Measurements from ENCODE around the gene ANKRD13A. TPM values are rescaled to one million over a fixed set of nuclear protein-coding genes. Genes with fewer than 3 reads are reported as not detected.
"Not testable (repeated sequence)": the region's sequence is repeated elsewhere in the genome, so short reads cannot be mapped to it uniquely, and the experiment has no call there.

ANKRD13A gene
- polyA plus RNA-seq, 1 of the 3 experiments (the other 2 are of a cell fraction): 42.8 TPM

DNA sequence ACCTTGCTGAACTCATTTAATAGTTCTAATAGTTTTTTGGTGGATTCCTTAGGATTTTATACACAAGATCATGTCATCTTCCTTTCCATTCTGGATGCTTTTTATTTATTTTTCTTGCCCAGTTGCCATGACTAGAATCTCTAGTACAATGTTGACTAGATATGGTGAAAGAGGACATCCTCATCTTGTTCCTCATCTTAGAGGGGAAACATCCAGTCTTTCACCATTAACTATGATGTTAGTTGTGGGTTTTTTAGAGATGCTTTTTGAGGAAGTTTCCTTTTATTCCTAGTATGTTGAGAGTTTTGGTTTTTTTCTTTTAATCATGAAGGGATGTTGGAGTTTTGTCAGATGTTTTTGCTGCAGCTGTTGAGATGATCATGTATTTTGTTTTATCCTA lies 8.7 kb downstream of the ANKRD13A start (continued):
- no peak for TF ChIP-seq POLR2AphosphoS5 (IDR thresholded peaks at IDR 0.05; ENCODE audit: low read depth, low read length)
- TF ChIP-seq CHD2 (IDR thresholded peaks at IDR 0.05; ENCODE audit: low read length, partially characterized antibody): no peak
- TF ChIP-seq, protein P1, sequence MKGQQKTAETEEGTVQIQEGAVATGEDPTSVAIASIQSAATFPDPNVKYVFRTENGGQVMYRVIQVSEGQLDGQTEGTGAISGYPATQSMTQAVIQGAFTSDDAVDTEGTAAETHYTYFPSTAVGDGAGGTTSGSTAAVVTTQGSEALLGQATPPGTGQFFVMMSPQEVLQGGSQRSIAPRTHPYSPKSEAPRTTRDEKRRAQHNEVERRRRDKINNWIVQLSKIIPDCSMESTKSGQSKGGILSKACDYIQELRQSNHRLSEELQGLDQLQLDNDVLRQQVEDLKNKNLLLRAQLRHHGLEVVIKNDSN (IDR thresholded peaks at IDR 0.05; ENCODE audit: borderline replicate concordance, low read depth): no peak
- TF ChIP-seq RAD21 (IDR thresholded peaks at IDR 0.05; ENCODE audit: low read length): no peak
- TF ChIP-seq NRF1 (IDR thresholded peaks at IDR 0.05; ENCODE audit: low read depth, low read length): no peak

DNA sequence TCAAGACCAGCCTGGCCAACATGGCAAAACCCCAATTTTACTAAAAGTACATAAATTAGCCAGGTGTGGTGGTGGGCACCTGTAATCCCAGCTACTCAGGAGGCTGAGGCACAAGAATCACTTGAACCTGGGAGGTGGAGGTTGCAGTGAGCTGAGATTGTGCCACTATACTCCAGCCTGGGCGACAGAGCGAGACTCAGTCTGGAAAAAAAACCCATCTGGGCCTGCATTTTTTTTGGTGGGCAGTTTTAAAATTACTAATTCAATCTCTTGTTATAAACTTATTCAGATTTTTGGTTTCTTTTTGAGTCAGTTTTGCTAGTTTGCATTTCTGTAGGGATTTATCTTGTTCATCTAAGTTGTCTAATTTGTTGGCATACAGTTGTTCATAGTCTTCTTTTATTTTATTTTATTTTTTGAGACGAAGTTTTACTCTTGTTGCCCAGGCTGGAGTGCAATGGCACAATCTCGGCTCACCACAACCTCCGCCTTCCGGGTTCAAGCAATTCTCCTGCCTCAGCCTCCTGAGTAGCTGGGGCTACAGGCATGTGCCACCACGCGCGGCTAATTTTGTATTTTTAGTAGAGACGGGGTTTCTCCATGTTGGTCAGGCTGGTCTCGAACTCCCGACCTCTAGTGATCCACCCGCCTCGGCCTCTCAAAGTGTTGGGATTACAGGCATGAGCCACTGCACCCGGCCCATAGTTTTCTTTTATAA lies 9.6 kb downstream of the ANKRD13A start:
- H4K20me1 ChIP-seq (ENCODE audit: insufficient read depth); H3K4me2 ChIP-seq; H3K27me3 ChIP-seq (ENCODE audit: insufficient read depth); H3F3A ChIP-seq (replicated peaks; ENCODE audit: insufficient read depth); CTCF ChIA-PET; H2AFZ ChIP-seq (ENCODE audit: low read depth); POLR2A ChIA-PET; DNase-seq; H3K9ac ChIP-seq; H3K4me3 ChIP-seq (ENCODE audit: low read depth in 2 of 2, low read length in 1 of 2); H3K27ac ChIP-seq (ENCODE audit: low read depth in 2 of 2, low read length in 1 of 2); H3K9me3 ChIP-seq; H3K4me1 ChIP-seq (ENCODE audit: control insufficient read depth in 1 of 2, insufficient read depth in 2 of 2, low read depth in 1 of 2, low read length in 1 of 2); H3K9me2 ChIP-seq: not testable (repeated sequence)
- 96% methylated on average over 15 of the region's 15 CpGs for WGBS (ENCODE audit: low lambda C conversion rate)
- Histone ChIP-seq H3K36me3 (replicated peaks in 1 of 2; ENCODE audit: control insufficient read depth in 1 of 2, insufficient read depth in 2 of 2, low read length in 1 of 2) (peaks cover 9 to 15% of the 10 kb centered on the region in 2 experiments), H3K79me2 (ENCODE audit: insufficient read depth) (peaks cover 86% of the 10 kb centered on the region)

GRCh38 chr12:110010853-110011723 lies 11.9 kb downstream of the ANKRD13A start:
- Histone ChIP-seq H3K27me3 (ENCODE audit: insufficient read depth) (no peaks in the 10 kb centered on the region), H3K36me3 (replicated peaks in 1 of 2; ENCODE audit: control insufficient read depth in 1 of 2, insufficient read depth in 2 of 2, low read length in 1 of 2) (peaks cover 9 to 22% of the 10 kb centered on the region in 2 experiments), H4K20me1 (ENCODE audit: insufficient read depth) (no peaks in the 10 kb centered on the region; the same call in 1 of the 2 replicates), H3K27ac (ENCODE audit: low read depth in 2 of 2, low read length in 1 of 2) (no peak overlapping the region), H2AFZ (ENCODE audit: low read depth) (no peak overlapping the region), H3F3A (replicated peaks; ENCODE audit: insufficient read depth) (no peaks in the 10 kb centered on the region), H3K4me1 (ENCODE audit: control insufficient read depth in 1 of 2, insufficient read depth in 2 of 2, low read depth in 1 of 2, low read length in 1 of 2) (no peaks in the 10 kb centered on the region), H3K9me2 (no peaks in the 10 kb centered on the region), H3K4me2 (no peak overlapping the region), H3K9ac (no peak overlapping the region), H3K79me2 (ENCODE audit: insufficient read depth) (peaks cover 63% of the 10 kb centered on the region), H3K9me3 (no peaks in the 10 kb centered on the region), H3K4me3 (ENCODE audit: low read depth in 2 of 2, low read length in 1 of 2) (no peak overlapping the region)
- CTCF ChIA-PET: interaction anchor here (2.3 kb wide), 1 partner anchor 13 kb away, joined by 10 read pairs; no protein-coding TSS in a partner anchor
- POLR2A ChIA-PET: interaction anchor here (0.7 to 1.0 kb wide), 2 partner anchors 9 to 12 kb away, joined by 3 to 5 read pairs; partner anchors contain the start of gene ANKRD13A
- TF ChIP-seq IRF3 (IDR thresholded peaks at IDR 0.05; ENCODE audit: low read depth, low read length) (no peak), MEF2A (IDR thresholded peaks at IDR 0.05; ENCODE audit: borderline replicate concordance, low read depth) (no peak), GATA2 (CRISPR knock-in tag; IDR thresholded peaks at IDR 0.05) (no peak), YY1 (IDR thresholded peaks at IDR 0.05; ENCODE audit: low read depth) (no peak)
- TF ChIP-seq, protein P2, sequence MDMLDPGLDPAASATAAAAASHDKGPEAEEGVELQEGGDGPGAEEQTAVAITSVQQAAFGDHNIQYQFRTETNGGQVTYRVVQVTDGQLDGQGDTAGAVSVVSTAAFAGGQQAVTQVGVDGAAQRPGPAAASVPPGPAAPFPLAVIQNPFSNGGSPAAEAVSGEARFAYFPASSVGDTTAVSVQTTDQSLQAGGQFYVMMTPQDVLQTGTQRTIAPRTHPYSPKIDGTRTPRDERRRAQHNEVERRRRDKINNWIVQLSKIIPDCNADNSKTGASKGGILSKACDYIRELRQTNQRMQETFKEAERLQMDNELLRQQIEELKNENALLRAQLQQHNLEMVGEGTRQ (IDR thresholded peaks at IDR 0.05; ENCODE audit: borderline replicate concordance, low read depth, low read length): no peak
- 95% methylated on average over 13 of the region's 13 CpGs for WGBS (ENCODE audit: low lambda C conversion rate)
- DNase-seq: no peak

All from SK-N-SH (cell line).